H4 (cell line): ENCODE results near the gene TMEM40. TPM values are rescaled to one million over a fixed set of nuclear protein-coding genes. Genes with fewer than 3 reads are reported as not detected.

ENCODE experiments used
- total RNA-seq: library from RNA; depleted of rRNA; stranded (reverse); fragments of >200 nt; shearing (Covaris generic); gene quantifications from 2 replicates; pipeline ENCODE4 v1.2.3, GENCODE V29; 2014; rRNA removed

TMEM40 gene
- total RNA-seq, 1 experiment from 2014 or later: 0.10 TPM

Other genes with a start within 250 kb of the TMEM40 start
- not detected in 2 replicates for gene MKRN2OS, start 213.8 kb downstream of the TMEM40 start, total RNA-seq
- gene MKRN2, start 202.2 kb downstream of the TMEM40 start, total RNA-seq: 29.9 and 35.0 TPM in 2 replicates
- 81.5 and 89.2 TPM in 2 replicates for gene RAF1, start 95.1 kb downstream of the TMEM40 start, total RNA-seq
- 0.31 and 0.72 TPM in 2 replicates for gene CAND2, start 37.4 kb upstream of the TMEM40 start, total RNA-seq
- 1,359 and 1,427 TPM in 2 replicates for gene RPL32, start 82.3 kb upstream of the TMEM40 start, total RNA-seq